RWPE1 (cell line): ENCODE data around the gene GPR146.
A peak's percentile ranks its signal among the peaks of the same experiment; 100 is the strongest.

Experiments
- CTCF ChIA-PET: fragments of 350-600 bp; sonication (Branson Sonifier 250); formaldehyde crosslinking; extraction: SDS; loops from one replicate; lab custom pipeline; 2021; lab: Yijun Ruan, JAX
- POLR2A ChIA-PET: fragments of 400-600 bp; formaldehyde crosslinking; extraction: SDS; loops from one replicate; lab custom pipeline; 2020; ENCODE audit warnings: antibody characterized with exemption; ENCODE audit not compliant: low non-redundant PET; lab: Yijun Ruan, JAX
- DNase-seq: peaks from one replicate; pipeline ENCODE4 v3.0.0; 2012; ENCODE audit warnings: low spot score
- H3K27ac ChIP-seq: fragments of 450-650 bp; 2 replicates; pipeline ENCODE4 v1.5.1; 2017
- CTCF ChIP-seq: fragments of 450-650 bp; conservative IDR thresholded peaks from 2 replicates; pipeline ENCODE4 v1.5.1; 2017; ENCODE audit warnings: low read depth, mild to moderate bottlenecking

GPR146 gene

GRCh38 chr7:1081931-1082401 lies 37.6 kb downstream of the GPR146 start:
- ChIA-PET POLR2A (no interaction called here), CTCF (interaction anchor here (0.9 kb wide), 1 partner anchor 31 kb away, joined by 3 read pairs; no protein-coding TSS in a partner anchor)
- no peak for TF ChIP-seq CTCF

GRCh38 chr7:1083729-1084657 lies 39.6 kb downstream of the GPR146 start:
- CTCF ChIA-PET: no interaction called here
- no peak for TF ChIP-seq CTCF
- POLR2A ChIA-PET: no interaction called here
- no peak for DNase-seq
- no peak overlapping the region for H3K27ac ChIP-seq

More at GRCh38 chr7:1081931-1082401, 37.6 kb downstream of the GPR146 start:
- H3K27ac ChIP-seq: no peak overlapping the region
- DNase-seq: no peak

GRCh38 chr7:1085266-1085665 lies 40.9 kb downstream of the GPR146 start:
- H3K27ac ChIP-seq: no peak overlapping the region
- POLR2A ChIA-PET: no interaction called here
- DNase-seq: no peak
- TF ChIP-seq CTCF: no peak
- CTCF ChIA-PET: interaction anchor here (1.1 to 1.3 kb wide), 2 partner anchors 10 to 97 kb away, joined by 5 to 7 read pairs; no protein-coding TSS in a partner anchor

- POLR2A ChIA-PET: no interaction called here
- no peak for DNase-seq
- no peak for TF ChIP-seq CTCF
- CTCF ChIA-PET: interaction anchor here (0.6 to 1.4 kb wide), 12 partner anchors 8 to 135 kb away, joined by 3 to 7 read pairs (median 5); no protein-coding TSS in a partner anchor
- H3K27ac ChIP-seq: peak overlapping the region; percentile 65
These were observed 41.6 kb downstream of the GPR146 start for GRCh38 chr7:1085910-1086421.

- H3K27ac ChIP-seq: peak overlapping the region; percentile 65
- ChIA-PET POLR2A (no interaction called here), CTCF (interaction anchor here (0.6 to 1.4 kb wide), 15 partner anchors 9 to 421 kb away, joined by 3 to 8 read pairs (median 5); no protein-coding TSS in a partner anchor)
- peak; percentile 77 for DNase-seq
- TF ChIP-seq CTCF: peak; percentile 98
These were observed 42.5 kb downstream of the GPR146 start for GRCh38 chr7:1086588-1087464.
